WTC11 (cell line): ENCODE data around the gene NECTIN1. TPM values are rescaled to one million over a fixed set of nuclear protein-coding genes. Genes with fewer than 3 reads are reported as not detected.
A peak's percentile ranks its signal among the peaks of the same experiment; 100 is the strongest.

Experiments used
- ATAC-seq: fragments of 200-7000 bp; cut with Tn5 transposase; 2 replicates; pipeline ENCODE4 v1.10.0; 2021; ENCODE audit warnings: mild to moderate bottlenecking, moderate library complexity
- CTCF ChIA-PET: fragments of 300-600 bp; sonication (Branson Sonifier 250); formaldehyde crosslinking; loops from one replicate; lab custom pipeline; 2021; ENCODE audit warnings: antibody characterized with exemption; lab: Charles Lee
- POLR2A ChIA-PET: fragments of 350-600 bp; sonication (Branson Sonifier 250); formaldehyde crosslinking; loops from one replicate; lab custom pipeline; 2021; ENCODE audit warnings: antibody characterized with exemption; lab: Charles Lee
- DNase-seq: peaks from one replicate; pipeline ENCODE4 v3.0.0; 2021; ENCODE audit warnings: low spot score
- H3K27ac Mint-ChIP-seq: 2 replicates; pipeline ENCODE4 v1.8.0; 2021; ENCODE audit warnings: mixed read lengths
- H3K27me3 Mint-ChIP-seq: 2 replicates; pipeline ENCODE4 v1.8.0; 2021; ENCODE audit warnings: low read depth, mild to moderate bottlenecking, moderate library complexity, mixed read lengths
- H3K36me3 Mint-ChIP-seq: 2 replicates; pipeline ENCODE4 v1.8.0; 2021; ENCODE audit warnings: mixed read lengths
- H3K4me1 Mint-ChIP-seq: 2 replicates; pipeline ENCODE4 v1.8.0; 2022; ENCODE audit warnings: mixed read lengths
- H3K4me3 Mint-ChIP-seq: 2 replicates; pipeline ENCODE4 v1.8.0; 2021; ENCODE audit warnings: mild to moderate bottlenecking, moderate library complexity, mixed read lengths
- H3K9me3 Mint-ChIP-seq: 2 replicates; pipeline ENCODE4 v1.8.0; 2021; ENCODE audit warnings: mixed read lengths
- ERG ChIP-seq: fragments of 250-450 bp; sonication (Bioruptor Pico); IDR thresholded peaks from 2 replicates; pipeline ENCODE4 v1.8.0; 2021; ENCODE audit warnings: mild to moderate bottlenecking
- FOXJ3 ChIP-seq: sonication (generic); formaldehyde crosslinking; IDR thresholded peaks from 2 replicates; pipeline ENCODE4 v1.9.0; 2021; ENCODE audit warnings: missing genetic modification reagents, mild to moderate bottlenecking, borderline replicate concordance
- HMGA2 ChIP-seq: fragments of 250-450 bp; sonication (Bioruptor Pico); IDR thresholded peaks from 2 replicates; pipeline ENCODE4 v1.4.0; 2021; ENCODE audit warnings: mild to moderate bottlenecking, moderate library complexity
- IRF2 ChIP-seq: sonication (generic); formaldehyde crosslinking; IDR thresholded peaks from 2 replicates; pipeline ENCODE4 v1.8.0; 2022; ENCODE audit warnings: low read depth, missing genetic modification reagents, borderline replicate concordance
- MAX ChIP-seq: sonication (generic); formaldehyde crosslinking; IDR thresholded peaks from 2 replicates; pipeline ENCODE4 v1.8.0; 2022; ENCODE audit warnings: mild to moderate bottlenecking, missing genetic modification reagents
- MXD4 ChIP-seq: fragments of 250-450 bp; sonication (Bioruptor Pico); IDR thresholded peaks from 2 replicates; pipeline ENCODE4 v1.8.0; 2021; ENCODE audit warnings: mild to moderate bottlenecking, moderate library complexity, borderline replicate concordance
- MYBL2 ChIP-seq: sonication (generic); formaldehyde crosslinking; IDR thresholded peaks from 2 replicates; pipeline ENCODE4 v1.8.1; 2023; ENCODE audit warnings: mild to moderate bottlenecking, moderate library complexity, missing genetic modification reagents
- NFATC4 ChIP-seq: fragments of 250-450 bp; sonication (Bioruptor Pico); IDR thresholded peaks from 2 replicates; pipeline ENCODE4 v1.9.0; 2021; ENCODE audit warnings: mild to moderate bottlenecking
- NFE2L1 ChIP-seq: sonication (generic); formaldehyde crosslinking; IDR thresholded peaks from 2 replicates; pipeline ENCODE4 v1.8.1; 2023; ENCODE audit warnings: missing genetic modification reagents
- NR2C2 ChIP-seq: sonication (generic); formaldehyde crosslinking; IDR thresholded peaks from 2 replicates; pipeline ENCODE4 v1.8.0; 2022; ENCODE audit warnings: mild to moderate bottlenecking, missing genetic modification reagents
- OVOL2 ChIP-seq: fragments of 250-450 bp; sonication (Bioruptor Pico); IDR thresholded peaks from 2 replicates; pipeline ENCODE4 v1.9.0; 2021; ENCODE audit warnings: mild to moderate bottlenecking, borderline replicate concordance
- TCF7 ChIP-seq: sonication (generic); formaldehyde crosslinking; IDR thresholded peaks from 2 replicates; pipeline ENCODE4 v1.8.0; 2022; ENCODE audit warnings: mild to moderate bottlenecking, low read depth, missing genetic modification reagents, moderate library complexity
- TEAD1 ChIP-seq: sonication (generic); formaldehyde crosslinking; IDR thresholded peaks from 2 replicates; pipeline ENCODE4 v1.8.0; 2022; ENCODE audit warnings: mild to moderate bottlenecking, missing genetic modification reagents
- ZNF416 ChIP-seq: fragments of 250-450 bp; sonication (Bioruptor Pico); IDR thresholded peaks from 2 replicates; pipeline ENCODE4 v1.9.0; 2021; ENCODE audit warnings: mild to moderate bottlenecking, inconsistent platforms
- total RNA-seq: library from RNA; stranded (reverse); gene quantifications from 3 replicates; pipeline ENCODE4 v1.2.3, GENCODE V29; 2021
- TF ChIP-seq, protein P1 (sequence below): sonication (generic); formaldehyde crosslinking; IDR thresholded peaks from 2 replicates; pipeline ENCODE4 v1.8.0; 2022; ENCODE audit warnings: mild to moderate bottlenecking, missing genetic modification reagents
- TF ChIP-seq, protein P2 (sequence below): sonication (generic); formaldehyde crosslinking; IDR thresholded peaks from 2 replicates; pipeline ENCODE4 v1.8.0; 2022; ENCODE audit warnings: mild to moderate bottlenecking, missing genetic modification reagents
- TF ChIP-seq, protein P3 (sequence below): sonication (generic); formaldehyde crosslinking; IDR thresholded peaks from 2 replicates; pipeline ENCODE4 v1.8.1; 2023; ENCODE audit warnings: mild to moderate bottlenecking, missing genetic modification reagents, borderline replicate concordance

NECTIN1 gene
- total RNA-seq, 1 experiment from 2014 or later: 86.2 TPM

GRCh38 chr11:119759324-119759723 lies 30.3 kb upstream of the NECTIN1 start:
- Mint-ChIP-seq H3K9me3 (no peaks in the 10 kb centered on the region), H3K36me3 (no peaks in the 10 kb centered on the region), H3K27me3 (peaks cover 3% of the 10 kb centered on the region; the same call in 1 of the 2 replicates), H3K4me3 (no peak overlapping the region), H3K4me1 (peaks cover 24% of the 10 kb centered on the region), H3K27ac (no peak overlapping the region)
- ChIA-PET CTCF (interaction anchor here (0.9 to 1.2 kb wide), 2 partner anchors 78 to 137 kb away, joined by 3 read pairs; no protein-coding TSS in a partner anchor), POLR2A (no interaction called here)
- ATAC-seq: peak; percentile 41
- DNase-seq: no peak
- no peak for TF ChIP-seq ERG (CRISPR knock-in tag)

- no peak for ATAC-seq
- DNase-seq: no peak
- TF ChIP-seq, protein P1, sequence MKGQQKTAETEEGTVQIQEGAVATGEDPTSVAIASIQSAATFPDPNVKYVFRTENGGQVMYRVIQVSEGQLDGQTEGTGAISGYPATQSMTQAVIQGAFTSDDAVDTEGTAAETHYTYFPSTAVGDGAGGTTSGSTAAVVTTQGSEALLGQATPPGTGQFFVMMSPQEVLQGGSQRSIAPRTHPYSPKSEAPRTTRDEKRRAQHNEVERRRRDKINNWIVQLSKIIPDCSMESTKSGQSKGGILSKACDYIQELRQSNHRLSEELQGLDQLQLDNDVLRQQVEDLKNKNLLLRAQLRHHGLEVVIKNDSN (CRISPR knock-in tag): no peak
- no peak for TF ChIP-seq TEAD1 (CRISPR knock-in tag)
- TF ChIP-seq HMGA2 (CRISPR knock-in tag): no peak
- TF ChIP-seq NR2C2 (CRISPR knock-in tag): no peak
- ChIA-PET POLR2A (interaction anchor here (0.6 kb wide), 1 partner anchor 12 kb away, joined by 3 read pairs; no protein-coding TSS in a partner anchor), CTCF (interaction anchor here (2.1 kb wide), 1 partner anchor 37 kb away, joined by 7 read pairs; no protein-coding TSS in a partner anchor)
- H3K4me1 Mint-ChIP-seq: peaks cover 17% of the 10 kb centered on the region
- peaks cover 3% of the 10 kb centered on the region; the same call in 1 of the 2 replicates for H3K27me3 Mint-ChIP-seq
- no peak overlapping the region for H3K27ac Mint-ChIP-seq
- no peak overlapping the region for H3K4me3 Mint-ChIP-seq
- H3K9me3 Mint-ChIP-seq: no peaks in the 10 kb centered on the region
- H3K36me3 Mint-ChIP-seq: no peaks in the 10 kb centered on the region
These were observed 29.3 kb upstream of the NECTIN1 start for GRCh38 chr11:119758291-119758690.

- no peak for ATAC-seq
- no peak for DNase-seq
- no peak overlapping the region for H3K27ac Mint-ChIP-seq
- no peak for TF ChIP-seq OVOL2 (CRISPR knock-in tag)
- no peak for TF ChIP-seq IRF2 (CRISPR knock-in tag)
- no peak for TF ChIP-seq NFE2L1 (CRISPR knock-in tag)
- no peak for TF ChIP-seq NR2C2 (CRISPR knock-in tag)
- TF ChIP-seq, protein P2, sequence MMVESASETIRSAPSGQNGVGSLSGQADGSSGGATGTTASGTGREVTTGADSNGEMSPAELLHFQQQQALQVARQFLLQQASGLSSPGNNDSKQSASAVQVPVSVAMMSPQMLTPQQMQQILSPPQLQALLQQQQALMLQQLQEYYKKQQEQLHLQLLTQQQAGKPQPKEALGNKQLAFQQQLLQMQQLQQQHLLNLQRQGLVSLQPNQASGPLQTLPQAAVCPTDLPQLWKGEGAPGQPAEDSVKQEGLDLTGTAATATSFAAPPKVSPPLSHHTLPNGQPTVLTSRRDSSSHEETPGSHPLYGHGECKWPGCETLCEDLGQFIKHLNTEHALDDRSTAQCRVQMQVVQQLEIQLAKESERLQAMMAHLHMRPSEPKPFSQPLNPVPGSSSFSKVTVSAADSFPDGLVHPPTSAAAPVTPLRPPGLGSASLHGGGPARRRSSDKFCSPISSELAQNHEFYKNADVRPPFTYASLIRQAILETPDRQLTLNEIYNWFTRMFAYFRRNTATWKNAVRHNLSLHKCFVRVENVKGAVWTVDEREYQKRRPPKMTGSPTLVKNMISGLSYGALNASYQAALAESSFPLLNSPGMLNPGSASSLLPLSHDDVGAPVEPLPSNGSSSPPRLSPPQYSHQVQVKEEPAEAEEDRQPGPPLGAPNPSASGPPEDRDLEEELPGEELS (CRISPR knock-in tag): no peak
- no peak for TF ChIP-seq MAX (CRISPR knock-in tag)
- no peak for TF ChIP-seq TCF7
- TF ChIP-seq, protein P3, sequence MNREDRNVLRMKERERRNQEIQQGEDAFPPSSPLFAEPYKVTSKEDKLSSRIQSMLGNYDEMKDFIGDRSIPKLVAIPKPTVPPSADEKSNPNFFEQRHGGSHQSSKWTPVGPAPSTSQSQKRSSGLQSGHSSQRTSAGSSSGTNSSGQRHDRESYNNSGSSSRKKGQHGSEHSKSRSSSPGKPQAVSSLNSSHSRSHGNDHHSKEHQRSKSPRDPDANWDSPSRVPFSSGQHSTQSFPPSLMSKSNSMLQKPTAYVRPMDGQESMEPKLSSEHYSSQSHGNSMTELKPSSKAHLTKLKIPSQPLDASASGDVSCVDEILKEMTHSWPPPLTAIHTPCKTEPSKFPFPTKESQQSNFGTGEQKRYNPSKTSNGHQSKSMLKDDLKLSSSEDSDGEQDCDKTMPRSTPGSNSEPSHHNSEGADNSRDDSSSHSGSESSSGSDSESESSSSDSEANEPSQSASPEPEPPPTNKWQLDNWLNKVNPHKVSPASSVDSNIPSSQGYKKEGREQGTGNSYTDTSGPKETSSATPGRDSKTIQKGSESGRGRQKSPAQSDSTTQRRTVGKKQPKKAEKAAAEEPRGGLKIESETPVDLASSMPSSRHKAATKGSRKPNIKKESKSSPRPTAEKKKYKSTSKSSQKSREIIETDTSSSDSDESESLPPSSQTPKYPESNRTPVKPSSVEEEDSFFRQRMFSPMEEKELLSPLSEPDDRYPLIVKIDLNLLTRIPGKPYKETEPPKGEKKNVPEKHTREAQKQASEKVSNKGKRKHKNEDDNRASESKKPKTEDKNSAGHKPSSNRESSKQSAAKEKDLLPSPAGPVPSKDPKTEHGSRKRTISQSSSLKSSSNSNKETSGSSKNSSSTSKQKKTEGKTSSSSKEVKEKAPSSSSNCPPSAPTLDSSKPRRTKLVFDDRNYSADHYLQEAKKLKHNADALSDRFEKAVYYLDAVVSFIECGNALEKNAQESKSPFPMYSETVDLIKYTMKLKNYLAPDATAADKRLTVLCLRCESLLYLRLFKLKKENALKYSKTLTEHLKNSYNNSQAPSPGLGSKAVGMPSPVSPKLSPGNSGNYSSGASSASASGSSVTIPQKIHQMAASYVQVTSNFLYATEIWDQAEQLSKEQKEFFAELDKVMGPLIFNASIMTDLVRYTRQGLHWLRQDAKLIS: no peak
- TF ChIP-seq ZNF416 (CRISPR knock-in tag): no peak
- no peak for TF ChIP-seq MYBL2 (CRISPR knock-in tag)
- TF ChIP-seq MXD4 (CRISPR knock-in tag): no peak
- TF ChIP-seq FOXJ3 (CRISPR knock-in tag): no peak
- no peak for TF ChIP-seq NFATC4
- TF ChIP-seq, all 79 proteins: peak for 0
- Mint-ChIP-seq H3K4me1 (peaks cover 14% of the 10 kb centered on the region), H3K4me3 (no peak overlapping the region), H3K9me3 (no peaks in the 10 kb centered on the region), H3K36me3 (no peaks in the 10 kb centered on the region), H3K27me3 (peaks cover 3% of the 10 kb centered on the region; the same call in 1 of the 2 replicates)
- CTCF ChIA-PET: interaction anchor here (2.1 kb wide), 1 partner anchor 36 kb away, joined by 7 read pairs; no protein-coding TSS in a partner anchor
- POLR2A ChIA-PET: no interaction called here
These were observed 28.4 kb upstream of the NECTIN1 start for GRCh38 chr11:119757378-119757777.
